Transverse colon (tissue), 4 donors: ENCODE measurements around the gene RAP1GAP2. TPM values are rescaled to one million over a fixed set of nuclear protein-coding genes. Genes with fewer than 3 reads are reported as not detected.
A peak's percentile ranks its signal among the peaks of the same experiment; 100 is the strongest.
"Not testable (repeated sequence)": the region's sequence is repeated elsewhere in the genome, so short reads cannot be mapped to it uniquely, and the experiment has no call there.

Experiments
- DNase-seq: peaks from one replicate; pipeline ENCODE4 v3.0.0-alpha.2; 2019
- H3K27ac ChIP-seq, 4 donors: fragments of 200-600 bp; sonication (generic); 2 replicates each; pipeline ENCODE4 v1.5.1; 2016 to 2018; ENCODE audit warnings: inconsistent platforms in 4 of 4
- H3K27me3 ChIP-seq: fragments of 200-600 bp; sonication (generic); 2 replicates; pipeline ENCODE4 v1.5.1; 2017; ENCODE audit warnings: inconsistent platforms
- H3K36me3 ChIP-seq, 4 donors: fragments of 200-600 bp; sonication (generic); 2 replicates each; pipeline ENCODE4 v1.5.1; 2017 to 2019; ENCODE audit warnings: inconsistent platforms in 4 of 4
- H3K4me1 ChIP-seq, 4 donors: fragments of 200-600 bp; sonication (generic); 2 replicates each; pipeline ENCODE4 v1.5.1; 2017 to 2020; ENCODE audit warnings: inconsistent platforms in 4 of 4
- H3K4me3 ChIP-seq, 4 donors: fragments of 200-600 bp; sonication (generic); 1 replicate in 1 of 4; 2 replicates in 3 of 4; pipeline versions ENCODE4 v1.5.1 to v1.6.1; 2017 to 2019; ENCODE audit warnings: inconsistent platforms in 4 of 4
- H3K9me3 ChIP-seq, 2 donors: fragments of 200-600 bp; sonication (generic); 2 replicates each; pipeline ENCODE4 v1.5.1; 2017 to 2019; ENCODE audit warnings: inconsistent platforms in 2 of 2
- CTCF ChIP-seq, 5 experiments: fragments of 200-600 bp in 3 of 5; fragments of 450-650 bp in 2 of 5; sonication (generic) in 3 of 5; IDR thresholded peaks; 1 replicate in 2 of 5; 2 replicates in 3 of 5; pipeline ENCODE4 v1.5.1; 2016 to 2017; ENCODE audit warnings: antibody characterized with exemption in 5 of 5, inconsistent platforms in 3 of 5, mild to moderate bottlenecking in 2 of 5, moderate library complexity in 1 of 5
- EP300 ChIP-seq: sonication (generic); formaldehyde crosslinking; IDR thresholded peaks from one replicate; pipeline ENCODE4 v1.6.1; 2017; ENCODE audit warnings: antibody characterized with exemption, low read depth
- POLR2A ChIP-seq: fragments of 450-650 bp; IDR thresholded peaks from one replicate; pipeline ENCODE4 v1.6.1; 2016; ENCODE audit warnings: antibody characterized with exemption, mild to moderate bottlenecking, moderate library complexity
- POLR2AphosphoS5 ChIP-seq, 3 donors: sonication (generic); formaldehyde crosslinking; IDR thresholded peaks; one replicate each; pipeline ENCODE4 v1.6.1; 2016; ENCODE audit warnings: antibody characterized with exemption in 3 of 3
- WGBS, 2 donors: methylation state at CpG; one replicate each; pipeline ENCODE4 v1.1.5; 2018; ENCODE audit warnings: low coverage in 1 of 2; 5-methylcytosine and 5-hydroxymethylcytosine counted together
- in situ Hi-C, 4 donors: fragments of 200-750 bp; cut with MboI; loops; one replicate each; pipeline versions ENCODE4 v1.15.0 to v1.15.1; 2017; ENCODE audit warnings: low sequenced_read_pairs in 3 of 4, low pct_ligation_motif_present in 1 of 4, low pct_unique_long_range_greater_than_20kb in 1 of 4
- intact Hi-C: fragments of 100-400 bp; cut with DNase I; formaldehyde crosslinking; loops from one replicate; pipeline ENCODE4 v1.15.1; 2023; ENCODE audit warnings: low total_unique reads
- total RNA-seq, 4 donors: library from RNA; depleted of rRNA; stranded (reverse); fragments of >200 nt; gene quantifications; one replicate each; pipeline ENCODE4 v1.1.0, GENCODE V29; 2016

The RAP1GAP2 gene
- total RNA-seq, 4 donors from 2014 or later: 23.0 to 39.6 (median 33.9) TPM

GRCh38 chr17:2994441-2994840 is 198.2 kb downstream of the RAP1GAP2 start:
- intact Hi-C loops (no loop called here), in situ Hi-C loops (no loop called here)
- Histone ChIP-seq H3K4me3 (no peak overlapping the region), H3K27ac (no peak overlapping the region), H3K36me3 (peaks cover 0 to 7% (median 0%) of the 10 kb centered on the region in 4 donors), H3K9me3 (no peaks in the 10 kb centered on the region), H3K4me1 (peaks cover 0 to 4% (median 0%) of the 10 kb centered on the region in 4 donors), H3K27me3 (no peaks in the 10 kb centered on the region)
- no peak for DNase-seq
- no peak for TF ChIP-seq EP300
- no peak for TF ChIP-seq CTCF (IDR thresholded peaks at IDR 0.05)
- no peak for TF ChIP-seq POLR2AphosphoS5 (IDR thresholded peaks at IDR 0.05)
- no peak for TF ChIP-seq POLR2A
- WGBS, 2 donors: 92% methylated on average over 6 of the region's 6 CpGs; no CpG with 5 or more reads in 1 of the 2 donors

GRCh38 chr17:2995377-2995776 is 199.1 kb downstream of the RAP1GAP2 start:
- Histone ChIP-seq H3K27ac (no peak overlapping the region), H3K27me3 (no peaks in the 10 kb centered on the region), H3K36me3 (peaks cover 0 to 7% (median 0%) of the 10 kb centered on the region in 4 donors), H3K4me1 (peaks cover 0 to 4% (median 0%) of the 10 kb centered on the region in 4 donors), H3K4me3 (no peak overlapping the region), H3K9me3 (no peaks in the 10 kb centered on the region)
- intact Hi-C loops (loop anchor here (5.0 kb wide), 1 partner anchor 1472 kb away; no protein-coding TSS in a partner anchor), in situ Hi-C loops (no loop called here)
- DNase-seq: no peak
- WGBS, 2 donors: 91% methylated on average over 21 of the region's 22 CpGs; no CpG with 5 or more reads in 1 of the 2 donors
- TF ChIP-seq EP300 (no peak), CTCF (IDR thresholded peaks at IDR 0.05) (no peak), POLR2AphosphoS5 (IDR thresholded peaks at IDR 0.05) (no peak), POLR2A (no peak)

GRCh38 chr17:2995886-2996809 is 199.9 kb downstream of the RAP1GAP2 start:
- no peaks in the 10 kb centered on the region for H3K27me3 ChIP-seq
- in situ Hi-C loops (no loop called here), intact Hi-C loops (loop anchor here (5.0 kb wide), 1 partner anchor 1471 kb away; no protein-coding TSS in a partner anchor)
- no peaks in the 10 kb centered on the region for H3K9me3 ChIP-seq
- H3K36me3 ChIP-seq: peaks cover 0 to 7% (median 0%) of the 10 kb centered on the region in 4 donors
- 67 to 81% methylated on average over 2 to 17 of the region's 17 CpGs for whole genome bisulfite sequencing, 2 donors
- peaks cover 0 to 4% (median 0%) of the 10 kb centered on the region in 4 donors for H3K4me1 ChIP-seq
- no peak overlapping the region for H3K4me3 ChIP-seq
- H3K27ac ChIP-seq: peak overlapping the region in 1 of 4 donors; percentile 21
- no peak for TF ChIP-seq CTCF (IDR thresholded peaks at IDR 0.05)
- DNase-seq: no peak

- TF ChIP-seq POLR2AphosphoS5 (IDR thresholded peaks at IDR 0.05) (no peak), EP300 (no peak), CTCF (IDR thresholded peaks at IDR 0.05) (no peak), POLR2A (no peak)
- in situ Hi-C loops: no loop called here
- Histone ChIP-seq H3K36me3 (peaks cover 0 to 1% (median 0%) of the 10 kb centered on the region in 4 donors), H3K27me3 (no peaks in the 10 kb centered on the region), H3K27ac (no peak overlapping the region), H3K9me3 (no peaks in the 10 kb centered on the region), H3K4me1 (peaks cover 0 to 4% (median 0%) of the 10 kb centered on the region in 4 donors), H3K4me3 (no peak overlapping the region)
- 92% methylated on average over 11 of the region's 11 CpGs; no CpG with 5 or more reads in 1 of the 2 donors for WGBS, 2 donors
- no peak for DNase-seq
- intact Hi-C loops: loop anchor here (5.0 kb wide), 1 partner anchor 1470 kb away; no protein-coding TSS in a partner anchor
Observed at GRCh38 chr17:2996810-2997670, 200.8 kb downstream of the RAP1GAP2 start.

- H3K36me3 ChIP-seq, H3K27ac ChIP-seq, H3K4me3 ChIP-seq, DNase-seq, H3K27me3 ChIP-seq, H3K9me3 ChIP-seq, in situ Hi-C loops: not testable (repeated sequence)
- H3K4me1 ChIP-seq: peaks cover 3 to 16% (median 7%) of the 10 kb centered on the region in 4 donors
- WGBS, 2 donors: 94 to 98% methylated on average over 4 to 9 of the region's 9 CpGs
- intact Hi-C loops: loop anchor here (5.0 kb wide), 1 partner anchor 1469 kb away; no protein-coding TSS in a partner anchor
Observed at GRCh38 chr17:2998469-2998901, 202.2 kb downstream of the RAP1GAP2 start.
